Glutamatergic neuron (in vitro differentiated cells): ENCODE results near the gene HOXA9. TPM values are rescaled to one million over a fixed set of nuclear protein-coding genes. Genes with fewer than 3 reads are reported as not detected.

Experiments
- DNase-seq: peaks from one replicate; pipeline ENCODE4 v3.0.0; 2022
- H3K27ac Mint-ChIP-seq: one replicate; pipeline ENCODE4 v1.8.0; 2020; ENCODE audit warnings: mild to moderate bottlenecking, mixed read lengths, inconsistent platforms; ENCODE audit not compliant: unreplicated experiment
- H3K27me3 Mint-ChIP-seq: one replicate; pipeline ENCODE4 v1.8.0; 2020; ENCODE audit warnings: mild to moderate bottlenecking, moderate library complexity, mixed read lengths, inconsistent platforms; ENCODE audit not compliant: unreplicated experiment
- H3K36me3 Mint-ChIP-seq: one replicate; pipeline ENCODE4 v1.8.0; 2020; ENCODE audit warnings: mild to moderate bottlenecking, mixed read lengths, inconsistent platforms; ENCODE audit not compliant: unreplicated experiment
- H3K4me1 Mint-ChIP-seq: one replicate; pipeline ENCODE4 v1.8.0; 2020; ENCODE audit warnings: mild to moderate bottlenecking, low read depth, mixed read lengths, inconsistent platforms; ENCODE audit not compliant: unreplicated experiment
- H3K4me3 Mint-ChIP-seq: one replicate; pipeline ENCODE4 v1.8.0; 2020; ENCODE audit warnings: mild to moderate bottlenecking, mixed read lengths, inconsistent platforms; ENCODE audit not compliant: unreplicated experiment
- H3K9me3 Mint-ChIP-seq: one replicate; pipeline ENCODE4 v1.8.0; 2020; ENCODE audit warnings: mild to moderate bottlenecking, moderate library complexity, mixed read lengths, inconsistent platforms; ENCODE audit not compliant: unreplicated experiment
- total RNA-seq: library from RNA; stranded (reverse); fragmentation: NEBNext Ultra II Directional; extraction: Animal tissue kit (Norgen Biotek cat#: 25700); gene quantifications from one replicate; pipeline ENCODE4 v1.2.1, GENCODE V29; 2021; ENCODE audit not compliant: unreplicated experiment
- TF ChIP-seq, protein P1 (sequence below): fragments of 200-600 bp; sonication (generic); IDR thresholded peaks from one replicate; pipeline ENCODE4 v1.5.0; 2021; ENCODE audit not compliant: partially characterized antibody, unreplicated experiment

The HOXA9 gene
- total RNA-seq, 1 donor from 2014 or later, result not detected

DNA sequence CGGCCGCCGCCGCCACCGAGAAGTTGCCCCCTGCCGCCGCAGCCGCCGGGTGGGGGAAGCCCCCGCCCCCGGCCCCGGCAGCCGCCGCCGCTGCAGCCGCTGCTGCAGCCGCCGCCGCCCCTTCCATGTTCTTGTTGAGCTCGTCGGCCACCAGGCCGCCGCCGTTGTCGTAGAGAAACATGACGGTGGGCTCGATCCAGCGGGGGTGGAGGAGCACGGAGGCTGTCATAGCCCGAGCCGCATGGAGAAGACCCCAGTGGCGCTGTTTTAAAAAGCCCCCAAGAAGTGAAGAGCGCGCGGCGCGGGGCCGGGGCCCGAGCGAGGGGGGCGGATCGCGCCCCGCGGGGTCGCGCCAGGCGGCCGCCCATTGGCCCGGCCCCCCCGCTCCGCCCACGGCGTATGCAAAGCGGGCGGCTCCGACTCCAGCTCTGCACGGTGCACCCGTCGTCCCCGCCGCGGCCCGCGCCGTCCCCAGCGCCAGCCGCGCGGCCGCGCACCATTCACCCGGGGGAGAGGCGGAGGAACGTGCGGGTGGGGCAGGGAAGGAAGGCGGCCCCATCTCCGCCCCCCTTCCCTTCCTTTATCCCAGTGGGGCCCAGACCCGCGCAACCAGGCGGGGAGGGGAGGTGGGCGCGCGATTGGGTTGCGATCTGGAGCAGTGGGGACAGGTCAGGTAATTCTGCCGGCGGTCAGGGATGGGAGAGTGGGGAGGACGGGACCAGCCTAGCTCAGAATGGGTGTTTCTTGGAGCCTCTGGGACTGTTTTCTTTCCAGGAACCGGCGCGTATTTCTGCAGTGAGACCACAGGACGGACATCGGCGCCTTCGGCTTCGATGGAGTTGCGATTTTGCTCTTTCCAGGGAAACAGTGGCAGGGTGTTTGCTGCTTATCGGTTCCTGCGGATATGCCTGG lies 34.8 kb upstream of the HOXA9 start, which contains the start of gene HOXA13:
Gene HOXA13 (minus strand): TSS at position 243 of the 912 bp plus-strand sequence. CDS start 14 bp downstream, at position 229.
- H3K9me3 Mint-ChIP-seq, result peaks cover 17% of the 10 kb centered on the region
- DNase-seq, result peak; percentile 64
- H3K27ac Mint-ChIP-seq, result no peak within 1 kb of the TSS
- peaks cover 3% of the 10 kb centered on the region for H3K4me1 Mint-ChIP-seq
- no peaks in the 10 kb centered on the region for H3K36me3 Mint-ChIP-seq
- H3K4me3 Mint-ChIP-seq, result peak within 1 kb of the TSS; percentile 88
- TF ChIP-seq, protein P1, sequence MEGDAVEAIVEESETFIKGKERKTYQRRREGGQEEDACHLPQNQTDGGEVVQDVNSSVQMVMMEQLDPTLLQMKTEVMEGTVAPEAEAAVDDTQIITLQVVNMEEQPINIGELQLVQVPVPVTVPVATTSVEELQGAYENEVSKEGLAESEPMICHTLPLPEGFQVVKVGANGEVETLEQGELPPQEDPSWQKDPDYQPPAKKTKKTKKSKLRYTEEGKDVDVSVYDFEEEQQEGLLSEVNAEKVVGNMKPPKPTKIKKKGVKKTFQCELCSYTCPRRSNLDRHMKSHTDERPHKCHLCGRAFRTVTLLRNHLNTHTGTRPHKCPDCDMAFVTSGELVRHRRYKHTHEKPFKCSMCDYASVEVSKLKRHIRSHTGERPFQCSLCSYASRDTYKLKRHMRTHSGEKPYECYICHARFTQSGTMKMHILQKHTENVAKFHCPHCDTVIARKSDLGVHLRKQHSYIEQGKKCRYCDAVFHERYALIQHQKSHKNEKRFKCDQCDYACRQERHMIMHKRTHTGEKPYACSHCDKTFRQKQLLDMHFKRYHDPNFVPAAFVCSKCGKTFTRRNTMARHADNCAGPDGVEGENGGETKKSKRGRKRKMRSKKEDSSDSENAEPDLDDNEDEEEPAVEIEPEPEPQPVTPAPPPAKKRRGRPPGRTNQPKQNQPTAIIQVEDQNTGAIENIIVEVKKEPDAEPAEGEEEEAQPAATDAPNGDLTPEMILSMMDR, result no peak
- peaks cover 53% of the 10 kb centered on the region for H3K27me3 Mint-ChIP-seq

DNA sequence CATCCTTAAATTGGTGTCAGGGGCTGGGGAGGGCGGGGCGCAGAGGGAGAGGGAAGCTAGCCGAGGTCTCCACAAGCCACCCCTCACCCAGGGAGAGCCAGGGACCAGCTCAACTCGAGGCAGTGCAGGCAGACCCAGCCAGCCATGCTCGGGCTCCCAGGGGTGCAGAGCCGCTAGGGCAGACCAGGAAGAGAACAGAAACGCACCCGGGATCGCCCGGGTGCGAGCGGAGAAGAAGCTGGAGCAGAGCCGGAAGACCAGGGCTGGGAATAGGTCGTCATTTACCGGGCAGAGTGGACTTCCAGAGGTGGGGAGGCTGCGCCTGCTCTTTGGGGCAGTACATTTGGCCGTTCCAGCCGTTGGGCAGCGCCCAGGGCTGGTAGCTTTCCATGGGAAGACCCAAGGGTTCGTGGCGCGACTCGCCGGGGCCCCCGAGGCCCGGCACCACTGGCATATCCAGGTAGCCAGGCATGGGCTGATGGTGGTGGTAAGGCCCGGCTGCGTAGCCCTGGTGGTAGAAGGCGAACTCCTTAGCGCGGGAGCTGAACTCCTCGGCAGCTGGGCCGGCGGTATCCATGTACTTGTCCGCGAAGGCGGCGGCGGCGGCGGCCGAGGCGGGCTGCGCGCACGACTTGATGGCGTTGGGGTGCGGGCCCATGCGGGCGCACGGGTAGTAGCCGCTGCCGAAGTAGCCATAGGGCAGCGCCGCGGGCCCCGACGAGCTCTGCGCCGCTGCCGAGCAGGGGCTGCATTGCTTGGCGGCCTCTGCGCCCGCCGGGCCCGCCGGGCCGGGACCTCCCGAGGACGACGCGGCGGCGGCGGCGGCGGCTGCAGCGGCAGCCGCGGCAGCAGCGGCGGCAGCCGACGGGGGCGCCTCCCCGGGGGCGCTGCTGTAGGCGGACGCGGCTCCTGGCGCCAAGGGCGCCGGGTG lies 33.8 kb upstream of the HOXA9 start:
- Mint-ChIP-seq H3K9me3 (peaks cover 20% of the 10 kb centered on the region), H3K36me3 (no peaks in the 10 kb centered on the region), H3K27me3 (peaks cover 50% of the 10 kb centered on the region), H3K4me1 (no peaks in the 10 kb centered on the region), H3K27ac (no peak overlapping the region), H3K4me3 (peak overlapping the region; percentile 46)
- DNase-seq, result peak; percentile 46
- TF ChIP-seq, protein P1, result no peak

DNA sequence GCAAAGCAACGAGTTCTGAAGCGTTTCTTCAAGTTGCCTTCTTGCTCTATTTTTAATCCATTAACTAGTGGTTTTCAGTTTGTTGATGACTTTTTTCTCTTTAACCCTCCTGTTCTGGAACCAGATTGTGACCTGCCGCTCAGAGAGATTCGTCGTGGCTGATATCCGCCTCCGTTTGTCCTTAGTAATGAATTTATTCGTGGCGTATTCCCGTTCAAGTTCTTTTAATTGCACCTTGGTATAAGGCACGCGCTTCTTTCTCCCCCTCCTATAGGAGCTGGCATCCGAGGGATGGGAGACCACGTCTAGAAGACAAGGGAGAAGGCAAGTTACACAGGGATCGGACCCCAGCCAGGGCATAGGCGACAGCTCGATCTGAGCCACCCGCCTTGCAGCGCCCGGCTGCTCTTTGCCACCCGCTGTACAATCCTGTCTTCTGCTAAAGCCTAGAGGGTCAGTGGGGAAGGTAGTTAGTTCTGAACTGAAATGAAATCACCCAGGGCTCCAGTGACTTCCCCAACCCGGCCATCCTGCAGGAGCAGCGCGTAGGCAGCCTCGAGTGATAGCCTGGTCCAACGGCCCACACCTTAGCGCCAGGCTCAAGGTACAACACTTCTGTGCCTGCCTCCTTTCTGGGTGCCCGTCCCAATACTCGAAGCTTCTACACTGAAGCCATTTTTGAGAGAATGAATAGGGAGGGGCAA lies 33.0 kb upstream of the HOXA9 start:
- Mint-ChIP-seq H3K27ac (no peak overlapping the region), H3K4me3 (no peak overlapping the region), H3K27me3 (peaks cover 49% of the 10 kb centered on the region)

DNA sequence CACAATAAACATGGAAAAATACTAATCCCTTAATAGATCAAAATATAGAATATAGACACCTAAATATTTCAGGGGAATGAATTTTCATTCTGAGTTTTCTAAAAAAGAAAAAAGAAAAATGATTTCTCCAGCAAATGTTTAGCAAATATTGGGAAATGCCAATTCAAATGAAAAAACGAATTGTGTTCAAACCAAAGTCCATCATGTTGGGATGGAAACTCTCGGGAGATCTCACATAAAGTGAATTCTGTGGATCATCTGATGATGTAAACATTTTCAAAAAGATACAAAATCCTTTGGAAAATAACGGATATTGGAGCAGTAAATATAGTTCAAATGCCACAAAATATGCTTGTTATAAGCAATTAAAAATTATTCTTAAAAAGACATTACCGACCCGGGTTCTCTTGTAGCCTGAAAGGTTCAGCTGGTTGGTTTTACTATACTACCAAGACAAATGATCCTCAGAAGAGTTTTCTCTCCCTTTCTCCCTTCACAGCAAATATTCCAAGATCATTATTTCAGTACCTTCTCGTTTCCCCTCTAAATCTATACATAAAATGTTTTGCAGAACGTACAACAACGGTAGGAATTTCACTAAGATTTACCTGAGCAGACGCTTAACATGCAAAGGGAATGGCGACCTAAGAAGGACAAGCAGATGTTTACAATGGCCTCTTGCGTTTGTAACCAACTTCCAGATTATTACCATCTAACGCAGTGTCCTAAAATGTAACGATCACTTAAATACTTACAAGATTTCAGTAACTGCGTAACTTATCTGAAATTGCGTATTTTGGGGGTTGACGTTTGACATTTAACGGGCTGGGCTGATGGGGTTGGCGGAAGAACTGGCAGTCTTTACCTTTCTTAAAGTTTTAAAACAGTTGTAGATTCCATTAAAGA lies 32.1 kb upstream of the HOXA9 start:
- peaks cover 20% of the 10 kb centered on the region for H3K9me3 Mint-ChIP-seq
- H3K4me1 Mint-ChIP-seq, result no peaks in the 10 kb centered on the region
- DNase-seq, result no peak
- H3K27ac Mint-ChIP-seq, result no peak overlapping the region
- peaks cover 42% of the 10 kb centered on the region for H3K27me3 Mint-ChIP-seq
- TF ChIP-seq, protein P1, result no peak
- no peaks in the 10 kb centered on the region for H3K36me3 Mint-ChIP-seq
- no peak overlapping the region for H3K4me3 Mint-ChIP-seq

More for the DNA sequence above, 33.0 kb upstream of the HOXA9 start:
- DNase-seq, result no peak
- H3K36me3 Mint-ChIP-seq, result no peaks in the 10 kb centered on the region
- peaks cover 18% of the 10 kb centered on the region for H3K9me3 Mint-ChIP-seq
- H3K4me1 Mint-ChIP-seq, result no peaks in the 10 kb centered on the region
- TF ChIP-seq, protein P1, result no peak
